HG03439 (cell line): ENCODE data around the gene OXTR.
A peak's percentile ranks its signal among the peaks of the same experiment; 100 is the strongest.

Experiments
- ATAC-seq: cut with Tn5 transposase; IDR thresholded peaks from one replicate; pipeline ENCODE4 v1.9.1; 2021; ENCODE audit warnings: mild to moderate bottlenecking, moderate library complexity; ENCODE audit not compliant: unreplicated experiment

The OXTR gene

GRCh38 chr3:8769088-8769822, at the start of gene OXTR:
TSS of gene OXTR (minus strand) at chr3:8769613. CDS start at chr3:8768187, 1,426 bp downstream.
- ATAC-seq = peak; percentile 79

DNA sequence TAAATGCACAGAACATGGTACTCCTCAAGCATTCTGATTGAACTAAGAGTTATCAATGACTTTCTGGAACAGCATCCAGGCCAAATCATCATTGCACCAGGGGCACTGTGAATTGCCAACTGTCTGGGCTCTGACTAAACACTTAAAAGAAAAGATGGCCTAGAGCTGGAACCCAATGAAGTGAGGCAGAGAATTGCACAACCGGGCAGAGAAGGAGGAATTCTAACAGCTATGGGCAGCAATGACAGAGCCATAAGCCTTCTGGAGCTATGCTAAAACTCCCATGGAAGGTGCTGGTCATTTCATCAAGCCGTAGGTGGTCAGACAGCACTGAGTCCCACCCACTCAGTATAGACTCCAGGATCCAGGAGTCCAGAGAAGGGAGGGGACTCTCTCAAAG, 48.1 kb upstream of the OXTR start:
- ATAC-seq = no peak

GRCh38 chr3:8816106-8816505, 46.7 kb upstream of the OXTR start:
- ATAC-seq = no peak

DNA sequence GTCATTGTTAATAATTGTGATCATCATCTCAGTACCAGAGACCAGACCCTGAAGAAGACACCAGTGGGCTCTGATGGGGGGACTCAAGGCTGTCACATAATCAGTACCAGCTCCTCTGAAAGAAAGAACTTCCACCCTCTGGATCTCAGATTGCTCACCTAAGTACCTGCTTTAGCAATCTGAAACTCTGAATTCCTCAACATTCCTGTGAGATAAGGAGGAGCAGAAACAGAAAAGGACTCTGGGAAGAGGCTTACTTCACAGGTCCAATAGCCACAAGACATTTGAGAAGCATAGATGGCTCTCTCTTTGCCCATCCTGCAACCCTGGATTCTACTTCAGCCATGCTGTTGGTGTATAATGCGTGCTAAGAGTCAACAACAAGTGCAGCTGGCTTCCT, 44.0 kb upstream of the OXTR start:
- ATAC-seq = no peak

DNA sequence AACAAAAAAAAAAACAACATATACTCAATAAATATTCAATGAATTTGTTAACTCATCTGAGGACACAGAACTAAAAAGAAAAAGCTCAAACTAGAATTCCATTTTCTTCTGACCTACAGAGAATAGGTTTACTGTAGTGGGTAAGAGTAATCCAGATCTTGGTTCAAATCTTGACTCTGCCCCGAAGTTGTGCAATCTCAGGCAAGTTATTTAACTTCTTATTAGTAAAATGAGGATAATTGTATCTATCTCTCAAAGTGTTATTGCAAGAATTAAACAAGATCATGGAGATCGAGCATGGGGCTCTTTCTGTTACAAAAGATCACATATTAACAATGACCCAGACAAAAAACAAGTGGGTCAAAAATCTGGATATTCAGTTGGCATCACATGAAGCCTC, 41.1 kb upstream of the OXTR start:
- ATAC-seq = no peak

- ATAC-seq = no peak
Observed at GRCh38 chr3:8805774-8806173, 36.4 kb upstream of the OXTR start.

DNA sequence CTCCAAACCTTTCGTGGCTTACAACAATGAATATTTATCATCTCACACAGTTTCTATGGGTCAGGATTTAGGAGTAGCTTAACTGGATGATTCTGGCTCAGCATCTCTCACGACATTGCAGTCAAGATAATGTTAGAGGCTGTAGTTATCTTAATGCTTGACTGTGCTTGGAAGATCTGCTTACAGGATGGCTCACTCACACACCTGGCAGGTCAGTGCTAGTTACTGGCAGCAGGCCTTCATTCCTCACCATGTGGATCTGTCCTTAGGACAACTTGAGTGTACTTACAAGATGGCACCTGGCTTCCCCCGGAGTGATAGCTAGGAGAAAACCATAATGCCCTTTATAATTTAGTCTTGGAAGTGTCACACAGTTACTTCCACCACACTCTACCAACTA, 32.8 kb upstream of the OXTR start:
- no peak for ATAC-seq

GRCh38 chr3:8800016-8800415, 30.6 kb upstream of the OXTR start:
- ATAC-seq = no peak

- no peak for ATAC-seq
Observed at GRCh38 chr3:8794247-8794646, 24.8 kb upstream of the OXTR start.

- no peak for ATAC-seq
Observed at GRCh38 chr3:8793242-8793641, 23.8 kb upstream of the OXTR start.

GRCh38 chr3:8790529-8790928, 21.1 kb upstream of the OXTR start:
- ATAC-seq = no peak

DNA sequence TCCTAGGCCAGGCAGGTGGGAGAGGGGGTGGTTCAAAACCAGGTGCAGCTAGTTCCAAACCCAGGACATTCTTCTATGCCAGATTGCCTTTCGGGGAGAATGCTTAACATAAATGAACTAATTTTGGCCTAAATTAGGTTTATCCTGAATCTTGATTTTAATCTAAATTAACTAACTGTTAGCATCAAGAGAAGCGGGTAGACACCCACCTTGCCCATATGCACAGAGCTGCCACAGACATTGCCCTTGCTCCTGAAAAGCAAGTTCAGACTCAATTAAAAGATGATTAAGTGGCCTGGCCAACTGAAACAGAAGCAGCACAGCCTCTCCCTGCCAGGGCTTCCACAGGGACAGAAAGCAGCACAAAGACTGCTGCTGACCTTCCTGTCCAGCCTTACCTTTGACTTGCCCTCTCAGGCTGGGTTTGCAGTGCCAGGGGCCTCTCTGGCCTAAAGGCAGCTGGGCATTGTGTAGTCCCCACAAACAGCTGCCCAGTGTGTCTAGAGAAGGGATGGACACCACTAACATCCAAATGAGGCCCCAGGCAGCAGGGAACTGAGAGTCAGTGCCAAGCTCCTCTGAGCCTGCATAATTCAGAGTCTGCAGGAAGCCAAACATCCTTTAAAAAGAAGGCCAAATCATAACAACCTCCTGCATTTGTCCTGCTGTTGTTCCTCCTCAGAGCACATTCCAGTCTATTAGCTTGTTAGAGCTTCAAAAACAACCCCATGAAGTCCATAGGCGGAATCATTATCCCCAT, 15.4 kb upstream of the OXTR start:
- ATAC-seq = no peak

DNA sequence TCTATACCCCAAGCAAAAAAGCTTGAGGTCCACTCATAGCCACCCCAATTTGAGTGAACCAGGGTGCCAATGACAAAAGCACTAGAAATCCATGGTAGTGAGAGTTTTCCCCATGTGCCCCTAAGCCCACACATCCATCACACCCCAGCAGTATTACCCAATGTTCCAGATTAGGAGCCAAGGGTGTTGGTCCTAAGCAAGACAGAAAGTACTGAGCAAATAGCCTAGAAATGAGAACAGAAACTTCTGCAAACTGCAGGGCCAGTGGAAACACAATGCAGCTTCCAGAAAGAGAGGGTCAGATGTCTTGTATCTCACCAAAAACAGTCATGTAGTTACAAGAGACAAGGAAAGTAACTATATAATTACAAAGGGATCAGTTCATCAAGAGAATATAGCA, 10.9 kb upstream of the OXTR start:
- no peak for ATAC-seq

DNA sequence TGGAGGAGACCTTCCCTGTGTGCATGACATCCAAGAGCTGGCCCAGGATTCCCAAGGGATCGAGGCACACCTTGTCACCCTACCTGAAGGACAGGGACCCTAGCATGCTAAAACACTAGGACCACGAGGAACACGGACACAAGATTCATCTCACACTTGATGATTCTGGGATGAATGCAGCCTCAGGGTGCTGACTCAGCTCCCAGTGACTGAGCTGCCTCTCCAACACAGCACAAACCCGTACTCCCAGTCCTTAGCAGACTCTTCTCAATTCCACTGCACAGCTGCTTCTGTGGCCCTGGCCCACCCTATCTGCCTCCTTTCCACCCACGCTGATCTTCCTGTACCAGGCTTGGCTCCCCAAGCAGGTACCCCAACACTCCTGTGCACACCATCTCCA, 9.1 kb upstream of the OXTR start:
- ATAC-seq = no peak

DNA sequence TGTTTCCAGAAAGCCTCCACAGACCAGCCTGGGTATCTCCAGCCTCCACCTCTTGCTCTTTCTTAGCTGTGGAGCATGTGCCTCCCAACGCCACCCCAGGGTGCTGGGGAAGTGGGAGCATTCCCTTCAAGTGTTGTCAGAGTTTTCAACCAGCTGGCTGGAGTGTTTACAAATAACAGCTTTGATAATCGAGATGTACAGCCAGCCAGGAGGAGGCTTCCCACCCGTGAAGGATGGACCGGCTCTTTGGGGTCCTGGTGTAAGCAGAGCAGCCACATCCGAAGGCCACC, 8.5 kb upstream of the OXTR start:
- ATAC-seq = no peak

DNA sequence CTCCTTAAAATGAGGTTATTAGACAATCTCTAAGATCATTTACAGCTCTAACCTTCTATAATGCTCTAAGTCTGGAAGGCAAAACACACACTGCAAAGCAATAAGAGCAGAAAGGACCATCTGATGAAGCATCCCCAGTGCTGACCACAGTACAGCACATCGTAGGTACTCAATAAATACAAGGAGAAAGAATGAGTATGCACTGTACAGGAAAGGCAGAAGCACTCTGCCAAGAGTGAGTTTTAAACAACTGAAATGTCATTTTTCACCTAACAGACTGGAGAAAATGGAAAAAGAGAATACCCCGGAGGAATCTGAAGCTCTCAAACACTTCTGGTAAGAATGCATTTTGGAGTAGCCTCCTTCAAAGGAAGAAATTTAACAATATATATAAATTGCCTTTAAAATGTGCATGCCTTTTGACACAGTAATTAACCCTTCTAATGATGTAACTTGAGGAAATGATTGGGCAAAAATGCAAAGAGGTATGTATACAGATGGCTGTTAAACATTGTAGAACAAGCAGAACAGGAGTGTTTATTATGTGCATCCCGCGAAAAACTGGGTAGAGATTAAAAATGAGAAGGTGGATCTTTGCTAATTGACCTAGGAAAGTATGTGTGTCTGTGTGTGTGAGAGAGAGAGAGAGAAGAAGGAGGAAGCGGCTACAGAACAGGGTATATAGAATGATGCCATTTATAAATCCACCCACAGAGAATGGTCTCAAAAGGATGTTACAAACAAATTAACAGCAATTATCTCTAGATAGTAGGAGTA, 8.0 kb upstream of the OXTR start:
- no peak for ATAC-seq

DNA sequence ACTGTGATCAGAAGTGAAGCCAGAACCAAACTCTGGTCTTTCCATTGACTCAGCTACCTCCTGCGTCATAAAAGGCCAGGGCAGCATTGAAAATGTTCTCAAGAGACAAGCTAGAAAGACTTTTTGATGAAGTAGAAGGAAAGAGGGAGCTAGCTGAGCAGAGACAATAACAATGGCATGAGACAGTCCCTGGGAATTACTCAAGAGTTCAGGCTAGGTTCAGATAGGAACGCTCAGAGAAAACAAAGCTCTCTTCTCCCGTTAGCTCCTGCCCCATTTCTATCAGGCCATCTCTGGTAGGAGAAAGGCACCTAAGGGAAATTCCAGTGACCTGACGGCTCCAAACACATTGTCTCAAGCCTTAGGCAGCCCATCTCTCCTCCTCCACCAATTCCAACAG, 7.0 kb upstream of the OXTR start:
- ATAC-seq = no peak

- no peak for ATAC-seq
Observed at GRCh38 chr3:8775602-8776001, 6.2 kb upstream of the OXTR start.

GRCh38 chr3:8775181-8775580, 5.8 kb upstream of the OXTR start:
- ATAC-seq = no peak

DNA sequence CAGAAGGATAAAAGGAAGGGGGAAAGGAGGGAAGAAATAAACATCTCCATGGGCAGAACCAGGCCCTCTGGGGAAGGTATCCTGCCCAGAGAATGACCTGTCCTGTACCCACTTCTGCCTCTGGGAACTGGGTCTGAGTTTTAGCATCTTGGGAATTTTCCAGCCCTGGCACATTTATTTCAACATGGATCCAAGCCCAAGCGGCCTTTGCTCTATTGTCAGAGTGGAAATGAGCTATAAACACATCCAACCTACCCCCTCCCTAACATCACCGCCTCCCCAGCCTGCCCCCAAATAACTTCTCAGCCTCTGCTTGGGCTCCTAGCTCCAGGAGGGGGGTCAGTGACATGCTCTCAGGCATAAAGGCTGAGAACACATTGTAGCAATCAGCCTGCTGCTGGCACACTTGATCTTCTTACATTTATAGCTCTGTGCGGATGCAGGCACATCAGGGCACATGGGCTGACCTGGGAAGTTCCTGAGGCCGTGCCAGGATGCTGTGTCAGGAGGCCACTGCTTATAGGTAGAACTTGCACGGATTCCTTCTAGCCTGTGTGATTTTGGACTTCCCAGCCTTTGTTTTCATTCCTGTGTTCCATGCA, 4.6 kb upstream of the OXTR start:
- ATAC-seq = no peak

DNA sequence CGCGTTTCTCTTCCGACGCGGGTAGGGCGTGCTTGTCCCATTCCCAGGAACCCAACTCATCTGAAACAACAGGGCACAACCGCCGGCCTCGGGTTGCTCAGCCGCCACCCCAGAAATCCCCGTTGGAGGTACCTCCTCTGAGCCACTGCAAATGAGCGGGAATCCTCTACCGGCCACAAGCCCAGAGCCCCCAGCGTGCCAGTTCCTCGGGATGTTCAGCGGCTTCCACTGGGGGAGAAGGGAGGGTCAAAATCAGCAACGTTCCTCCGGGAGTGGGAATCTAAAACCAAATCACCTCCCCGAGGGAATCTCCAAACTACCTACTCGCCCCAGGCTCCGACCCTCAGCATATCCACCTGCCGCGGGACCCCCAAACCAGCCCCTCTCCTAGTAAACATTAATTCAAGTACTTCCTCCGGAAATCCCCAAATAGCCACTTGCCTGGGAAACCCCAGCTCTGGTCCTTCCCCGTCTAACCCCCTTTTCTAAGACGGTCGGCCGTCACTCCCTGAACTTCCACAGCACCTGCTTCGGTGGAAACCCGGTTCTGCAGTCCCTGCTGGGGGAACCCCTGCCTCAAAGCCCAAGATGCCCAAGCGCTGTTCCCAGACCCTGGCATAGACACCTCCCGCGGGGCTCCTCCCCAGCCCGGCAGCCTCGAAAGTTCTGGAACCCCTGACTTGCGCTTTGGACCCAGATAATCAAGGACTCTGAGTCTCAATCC, 887 bp downstream of the OXTR start:
- peak; percentile 32 for ATAC-seq
